GM12872 (cell line): ENCODE data around the gene CACHD1.

ENCODE experiments used
- CTCF ChIP-seq: IDR thresholded peaks from 3 replicates; pipeline ENCODE4 v1.5.1; 2011; ENCODE audit warnings: low read depth, mild to moderate bottlenecking, low read length, moderate library complexity; ENCODE audit not compliant: insufficient read depth

Gene CACHD1

GRCh38 chr1:64581135-64581842 lies 111.4 kb downstream of the CACHD1 start:
- TF ChIP-seq CTCF = no peak

- no peak for TF ChIP-seq CTCF
These were observed 111.9 kb downstream of the CACHD1 start for GRCh38 chr1:64581843-64582185.

- 0 out of 3 replicates have a peak, but pooled peaks have one; percentile 11 for TF ChIP-seq CTCF
These were observed 114.5 kb downstream of the CACHD1 start for GRCh38 chr1:64584479-64584878.

GRCh38 chr1:64588876-64589275 lies 118.9 kb downstream of the CACHD1 start:
- no peak for TF ChIP-seq CTCF

GRCh38 chr1:64590316-64590715 lies 120.4 kb downstream of the CACHD1 start:
- no peak for TF ChIP-seq CTCF

GRCh38 chr1:64594446-64594845 lies 124.5 kb downstream of the CACHD1 start:
- no peak for TF ChIP-seq CTCF

GRCh38 chr1:64595871-64596515 lies 126.1 kb downstream of the CACHD1 start:
- no peak for TF ChIP-seq CTCF
